ENCODE data around the gene PSMG3. TPM values are rescaled to one million over a fixed set of nuclear protein-coding genes. Genes with fewer than 3 reads are reported as not detected.

The PSMG3 gene
- total and polyA plus RNA-seq, 2 experiments from 2014 or later: 32.7 to 41.2 TPM

GRCh38 chr7:1572111-1572822 lies 2.4 kb upstream of the PSMG3 start:
- Histone ChIP-seq H3K36me3 (no peaks in the 10 kb centered on the region), H3K27ac (no peak overlapping the region), H3K9me3 (ENCODE audit: low read depth) (no peaks in the 10 kb centered on the region), H3K27me3 (peaks cover 3% of the 10 kb centered on the region), H3K4me1 (ENCODE audit: low read depth) (no peaks in the 10 kb centered on the region), H3K4me3 (no peak overlapping the region)
- no peak for TF ChIP-seq CTCF (IDR thresholded peaks at IDR 0.05; ENCODE audit: low read depth, low read length)
- no peak for DNase-seq (ENCODE audit: low read depth in 1 of 2, low spot score in 1 of 2)

- Histone ChIP-seq H3K9me3 (ENCODE audit: low read depth) (no peaks in the 10 kb centered on the region), H3K27me3 (no peaks in the 10 kb centered on the region), H3K36me3 (no peaks in the 10 kb centered on the region), H3K27ac (no peak overlapping the region), H3K4me1 (ENCODE audit: low read depth) (no peaks in the 10 kb centered on the region), H3K4me3 (peak overlapping the region; percentile 68)
- DNase-seq (ENCODE audit: low read depth in 1 of 2, low spot score in 1 of 2): no peak
- no peak for TF ChIP-seq CTCF (IDR thresholded peaks at IDR 0.05; ENCODE audit: low read depth, low read length)
Observed at GRCh38 chr7:1569440-1569832, 396 bp downstream of the PSMG3 start.

GRCh38 chr7:1569016-1569415 lies 816 bp downstream of the PSMG3 start:
- no peaks in the 10 kb centered on the region for H3K27me3 ChIP-seq
- H3K27ac ChIP-seq: no peak overlapping the region
- no peaks in the 10 kb centered on the region for H3K9me3 ChIP-seq (ENCODE audit: low read depth)
- H3K4me1 ChIP-seq (ENCODE audit: low read depth): no peaks in the 10 kb centered on the region
- peak overlapping the region; percentile 68 for H3K4me3 ChIP-seq
- peak in 1 of 2 donors; percentile 27 for DNase-seq (ENCODE audit: low read depth in 1 of 2, low spot score in 1 of 2)
- TF ChIP-seq CTCF (IDR thresholded peaks at IDR 0.05; ENCODE audit: low read depth, low read length): no peak
- no peaks in the 10 kb centered on the region for H3K36me3 ChIP-seq

- no peak for DNase-seq (ENCODE audit: low read depth in 1 of 2, low spot score in 1 of 2)
- H3K9me3 ChIP-seq (ENCODE audit: low read depth): no peaks in the 10 kb centered on the region
- H3K4me3 ChIP-seq: no peak overlapping the region
Observed at GRCh38 chr7:1567896-1568510, 1.8 kb downstream of the PSMG3 start.

GRCh38 chr7:1567049-1567771 lies 2.6 kb downstream of the PSMG3 start:
- Histone ChIP-seq H3K4me3 (no peak overlapping the region), H3K36me3 (no peaks in the 10 kb centered on the region), H3K9me3 (ENCODE audit: low read depth) (no peaks in the 10 kb centered on the region), H3K27me3 (no peaks in the 10 kb centered on the region), H3K4me1 (ENCODE audit: low read depth) (peaks cover 2% of the 10 kb centered on the region), H3K27ac (no peak overlapping the region)
- TF ChIP-seq CTCF (IDR thresholded peaks at IDR 0.05; ENCODE audit: low read depth, low read length): no peak
- DNase-seq (ENCODE audit: low read depth in 1 of 2, low spot score in 1 of 2): no peak

More at GRCh38 chr7:1567896-1568510, 1.8 kb downstream of the PSMG3 start:
- H3K36me3 ChIP-seq: no peaks in the 10 kb centered on the region
- no peak for TF ChIP-seq CTCF (IDR thresholded peaks at IDR 0.05; ENCODE audit: low read depth, low read length)
- no peak overlapping the region for H3K27ac ChIP-seq
- H3K4me1 ChIP-seq (ENCODE audit: low read depth): no peaks in the 10 kb centered on the region
- no peaks in the 10 kb centered on the region for H3K27me3 ChIP-seq

Data from cardiac muscle cell (in vitro differentiated cells and primary cell).